GM12801 (cell line): ENCODE results near the gene CFAP74.

Experiments used
- TF ChIP-seq, protein P1 (sequence below): IDR thresholded peaks from one replicate; pipeline ENCODE4 v1.5.1; 2011; ENCODE audit warnings: control low read depth; ENCODE audit not compliant: insufficient read length; ENCODE audit errors: extremely low read depth

CFAP74 gene

GRCh38 chr1:1940123-1940425, 63.5 kb downstream of the CFAP74 start:
- TF ChIP-seq, protein P1, sequence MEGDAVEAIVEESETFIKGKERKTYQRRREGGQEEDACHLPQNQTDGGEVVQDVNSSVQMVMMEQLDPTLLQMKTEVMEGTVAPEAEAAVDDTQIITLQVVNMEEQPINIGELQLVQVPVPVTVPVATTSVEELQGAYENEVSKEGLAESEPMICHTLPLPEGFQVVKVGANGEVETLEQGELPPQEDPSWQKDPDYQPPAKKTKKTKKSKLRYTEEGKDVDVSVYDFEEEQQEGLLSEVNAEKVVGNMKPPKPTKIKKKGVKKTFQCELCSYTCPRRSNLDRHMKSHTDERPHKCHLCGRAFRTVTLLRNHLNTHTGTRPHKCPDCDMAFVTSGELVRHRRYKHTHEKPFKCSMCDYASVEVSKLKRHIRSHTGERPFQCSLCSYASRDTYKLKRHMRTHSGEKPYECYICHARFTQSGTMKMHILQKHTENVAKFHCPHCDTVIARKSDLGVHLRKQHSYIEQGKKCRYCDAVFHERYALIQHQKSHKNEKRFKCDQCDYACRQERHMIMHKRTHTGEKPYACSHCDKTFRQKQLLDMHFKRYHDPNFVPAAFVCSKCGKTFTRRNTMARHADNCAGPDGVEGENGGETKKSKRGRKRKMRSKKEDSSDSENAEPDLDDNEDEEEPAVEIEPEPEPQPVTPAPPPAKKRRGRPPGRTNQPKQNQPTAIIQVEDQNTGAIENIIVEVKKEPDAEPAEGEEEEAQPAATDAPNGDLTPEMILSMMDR, result no peak

GRCh38 chr1:1939296-1940122, 64.1 kb downstream of the CFAP74 start:
- TF ChIP-seq, protein P1, result no peak

DNA sequence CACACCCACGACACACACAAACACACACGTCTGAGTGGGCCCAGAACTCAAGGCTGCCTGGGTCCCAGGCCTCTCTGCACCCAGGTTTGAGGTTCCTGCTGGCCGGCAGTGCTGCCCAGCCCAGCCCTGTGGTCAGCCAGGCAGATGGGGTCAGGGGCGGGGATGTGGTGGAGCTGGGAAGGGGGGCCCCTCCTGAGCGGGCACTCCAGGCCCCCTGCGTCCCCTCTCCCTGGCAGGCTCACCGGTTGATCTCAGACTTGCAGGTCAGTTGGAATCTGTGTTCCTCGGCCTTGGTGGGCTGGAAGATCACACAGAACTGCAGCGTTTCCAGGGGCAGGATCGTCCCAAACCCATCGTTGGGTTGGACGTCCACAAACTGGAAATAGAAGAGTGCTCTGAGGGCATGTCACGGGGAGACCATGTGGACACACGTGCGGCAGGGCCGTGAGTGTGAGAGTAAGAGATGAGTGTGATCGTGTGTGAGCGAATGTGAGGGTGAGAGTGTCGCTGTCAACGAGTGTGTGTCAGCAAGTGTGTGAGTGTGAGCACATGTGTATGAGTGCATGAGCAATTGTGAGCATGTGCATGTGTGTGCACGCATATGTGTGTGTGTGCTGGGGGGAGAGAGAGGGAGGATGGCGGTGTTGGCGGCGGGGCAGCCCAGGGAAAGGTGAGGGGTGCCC, 64.8 kb downstream of the CFAP74 start:
- TF ChIP-seq, protein P1, result no peak

DNA sequence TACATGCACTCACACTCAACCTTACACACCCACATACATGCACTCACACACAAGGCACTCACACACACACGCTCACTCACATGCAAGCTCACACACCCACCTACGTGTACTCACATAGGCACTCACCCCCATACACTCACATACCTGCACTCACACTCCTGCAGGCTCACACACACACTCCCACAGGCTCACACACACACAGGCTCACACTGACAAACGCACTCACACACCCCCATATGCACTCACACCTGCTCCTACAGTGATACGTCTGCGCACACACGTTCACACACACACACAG, 65.4 kb downstream of the CFAP74 start:
- TF ChIP-seq, protein P1, result no peak

GRCh38 chr1:1937549-1938275, 65.9 kb downstream of the CFAP74 start:
- TF ChIP-seq, protein P1, result no peak

DNA sequence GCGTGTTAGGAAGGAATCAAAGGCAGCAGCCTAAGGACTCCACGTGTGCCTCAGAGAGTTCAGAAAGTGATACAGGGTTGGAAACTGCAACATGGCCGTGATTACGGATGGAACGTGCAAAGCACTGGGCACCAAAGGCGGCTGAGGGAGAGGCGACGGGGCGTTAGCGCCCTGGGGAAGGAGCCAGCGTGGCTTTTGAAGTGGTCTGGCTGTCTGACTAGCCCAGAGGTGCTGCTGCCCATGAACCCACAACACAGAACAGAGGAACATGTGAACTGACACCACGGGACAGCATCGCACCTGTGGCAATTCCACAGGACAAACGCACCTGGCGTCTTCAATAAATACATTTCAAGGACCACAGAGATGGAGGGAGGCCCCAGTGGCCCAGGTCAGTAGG, 66.5 kb downstream of the CFAP74 start:
- TF ChIP-seq, protein P1, result no peak

GRCh38 chr1:1929639-1930545, 73.7 kb downstream of the CFAP74 start:
- TF ChIP-seq, protein P1, result no peak
